AG04450 (cell line): ENCODE measurements around the gene ZDHHC14. TPM values are rescaled to one million over a fixed set of nuclear protein-coding genes. Genes with fewer than 3 reads are reported as not detected.
"Not testable (repeated sequence)": the region's sequence is repeated elsewhere in the genome, so short reads cannot be mapped to it uniquely, and the experiment has no call there.

Experiments used
- CTCF ChIA-PET: fragments of 300-600, 350-600 bp; formaldehyde crosslinking; extraction: SDS; loops from one replicate; lab custom pipeline; 2022; ENCODE audit warnings: antibody characterized with exemption, inconsistent platforms; lab: Charles Lee
- POLR2A ChIA-PET: fragments of 350-600 bp; formaldehyde crosslinking; extraction: SDS; loops from one replicate; lab custom pipeline; 2021; ENCODE audit warnings: antibody characterized with exemption, inconsistent platforms; lab: Yijun Ruan, JAX
- DNase-seq: peaks from one replicate; pipeline ENCODE4 v3.0.0-alpha.2; 2011; ENCODE audit warnings: low read depth, low spot score
- H3K27ac ChIP-seq: one replicate; pipeline ENCODE4 v1.5.1; 2012; ENCODE audit warnings: low read depth, low read length, control low read depth
- H3K27me3 ChIP-seq: one replicate; pipeline ENCODE4 v1.6.0; 2012; ENCODE audit warnings: low read length; ENCODE audit not compliant: control insufficient read depth, insufficient read depth
- H3K4me3 ChIP-seq: 2 replicates; pipeline ENCODE4 v1.5.1; 2011; ENCODE audit warnings: mild to moderate bottlenecking, low read depth, low read length, control low read depth
- H3K9me3 ChIP-seq: 2 replicates; pipeline ENCODE4 v1.5.1; 2012; ENCODE audit warnings: low read length; ENCODE audit not compliant: control insufficient read depth, insufficient read depth
- polyA plus RNA-seq: library from polyadenylated mRNA; depleted of rRNA; stranded (reverse); fragments of >200 nt; gene quantifications from 2 replicates; pipeline ENCODE4 v1.2.3, GENCODE V29; 2011
- TF ChIP-seq, protein P1 (sequence below): IDR thresholded peaks from 2 replicates; pipeline ENCODE4 v1.5.1; 2011; ENCODE audit warnings: low read depth, low read length, control low read depth, inconsistent platforms

ZDHHC14 gene
- polyA plus RNA-seq, 1 experiment: 2.2 TPM

DNA sequence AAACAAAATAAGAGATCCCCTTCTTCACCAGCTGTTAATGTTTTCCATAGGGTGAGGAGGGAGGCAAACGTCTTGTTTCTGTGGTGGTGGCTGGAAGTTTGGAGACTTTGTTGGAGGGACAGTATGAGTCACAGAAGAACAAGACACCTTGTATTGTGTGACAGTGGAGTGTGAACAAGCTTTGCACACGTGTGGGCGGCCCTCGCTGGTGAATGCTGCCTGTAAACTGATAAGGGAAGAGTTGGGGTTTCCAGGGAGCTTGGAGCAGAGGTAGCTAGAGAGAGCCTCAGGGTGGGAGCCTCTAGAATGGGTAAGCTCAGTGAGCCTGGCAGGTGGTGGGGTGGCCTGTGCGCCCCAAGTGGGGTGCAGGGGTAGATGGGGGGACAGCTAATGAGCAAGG lies 78.3 kb downstream of the ZDHHC14 start:
- TF ChIP-seq, protein P1, sequence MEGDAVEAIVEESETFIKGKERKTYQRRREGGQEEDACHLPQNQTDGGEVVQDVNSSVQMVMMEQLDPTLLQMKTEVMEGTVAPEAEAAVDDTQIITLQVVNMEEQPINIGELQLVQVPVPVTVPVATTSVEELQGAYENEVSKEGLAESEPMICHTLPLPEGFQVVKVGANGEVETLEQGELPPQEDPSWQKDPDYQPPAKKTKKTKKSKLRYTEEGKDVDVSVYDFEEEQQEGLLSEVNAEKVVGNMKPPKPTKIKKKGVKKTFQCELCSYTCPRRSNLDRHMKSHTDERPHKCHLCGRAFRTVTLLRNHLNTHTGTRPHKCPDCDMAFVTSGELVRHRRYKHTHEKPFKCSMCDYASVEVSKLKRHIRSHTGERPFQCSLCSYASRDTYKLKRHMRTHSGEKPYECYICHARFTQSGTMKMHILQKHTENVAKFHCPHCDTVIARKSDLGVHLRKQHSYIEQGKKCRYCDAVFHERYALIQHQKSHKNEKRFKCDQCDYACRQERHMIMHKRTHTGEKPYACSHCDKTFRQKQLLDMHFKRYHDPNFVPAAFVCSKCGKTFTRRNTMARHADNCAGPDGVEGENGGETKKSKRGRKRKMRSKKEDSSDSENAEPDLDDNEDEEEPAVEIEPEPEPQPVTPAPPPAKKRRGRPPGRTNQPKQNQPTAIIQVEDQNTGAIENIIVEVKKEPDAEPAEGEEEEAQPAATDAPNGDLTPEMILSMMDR: no peak
- POLR2A ChIA-PET: no interaction called here
- no peak overlapping the region for H3K4me3 ChIP-seq
- DNase-seq: no peak
- no peaks in the 10 kb centered on the region for H3K27me3 ChIP-seq
- H3K27ac ChIP-seq: no peak overlapping the region
- CTCF ChIA-PET: interaction anchor here (1.3 kb wide), 1 partner anchor 209 kb away, joined by 4 read pairs; no protein-coding TSS in a partner anchor
- no peaks in the 10 kb centered on the region for H3K9me3 ChIP-seq

DNA sequence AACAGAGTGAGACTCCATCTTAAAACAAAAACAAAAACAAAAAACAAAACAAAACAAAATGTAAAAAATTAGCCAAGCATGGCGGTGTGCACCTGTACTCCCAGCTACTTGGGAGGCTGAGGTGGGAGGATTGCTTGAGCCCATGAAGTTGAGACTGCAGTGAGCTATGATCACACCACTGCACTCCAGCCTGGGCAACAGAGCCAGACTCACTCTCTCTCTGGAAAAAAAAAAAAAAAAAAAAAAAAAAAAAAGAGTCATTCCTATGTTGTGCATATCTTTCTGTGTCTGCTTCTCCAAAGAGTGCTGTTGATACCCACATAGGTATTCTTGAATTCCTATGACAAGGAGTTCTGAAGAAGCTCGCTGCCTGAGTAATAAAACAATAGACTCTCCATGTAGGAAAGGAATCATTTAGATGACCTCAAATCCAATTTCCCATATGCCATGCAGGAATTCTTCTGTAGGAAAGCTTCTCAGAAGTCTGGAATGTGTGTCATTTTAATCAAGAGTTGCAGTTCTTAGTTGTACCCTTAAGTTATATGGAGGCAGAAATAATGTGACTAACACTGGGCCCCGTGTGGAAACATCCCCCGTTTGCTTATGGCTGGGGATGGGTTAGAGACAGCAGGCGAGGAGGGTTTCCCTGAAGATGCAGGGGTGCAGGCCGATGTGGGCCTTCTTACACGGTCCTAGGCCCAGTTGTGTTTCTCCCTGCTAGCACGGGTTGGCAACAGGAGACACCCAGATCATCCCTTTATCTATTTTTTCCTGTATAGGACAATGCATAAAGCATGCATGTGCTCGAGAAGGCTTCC lies 79.4 kb downstream of the ZDHHC14 start:
- H3K27me3 ChIP-seq: no peaks in the 10 kb centered on the region
- no peaks in the 10 kb centered on the region for H3K9me3 ChIP-seq
- no peak for DNase-seq
- ChIA-PET CTCF (interaction anchor here (1.3 kb wide), 1 partner anchor 208 kb away, joined by 4 read pairs; no protein-coding TSS in a partner anchor), POLR2A (no interaction called here)
- TF ChIP-seq, protein P1: no peak
- peak overlapping the region; percentile 35 for H3K27ac ChIP-seq
- no peak overlapping the region for H3K4me3 ChIP-seq

DNA sequence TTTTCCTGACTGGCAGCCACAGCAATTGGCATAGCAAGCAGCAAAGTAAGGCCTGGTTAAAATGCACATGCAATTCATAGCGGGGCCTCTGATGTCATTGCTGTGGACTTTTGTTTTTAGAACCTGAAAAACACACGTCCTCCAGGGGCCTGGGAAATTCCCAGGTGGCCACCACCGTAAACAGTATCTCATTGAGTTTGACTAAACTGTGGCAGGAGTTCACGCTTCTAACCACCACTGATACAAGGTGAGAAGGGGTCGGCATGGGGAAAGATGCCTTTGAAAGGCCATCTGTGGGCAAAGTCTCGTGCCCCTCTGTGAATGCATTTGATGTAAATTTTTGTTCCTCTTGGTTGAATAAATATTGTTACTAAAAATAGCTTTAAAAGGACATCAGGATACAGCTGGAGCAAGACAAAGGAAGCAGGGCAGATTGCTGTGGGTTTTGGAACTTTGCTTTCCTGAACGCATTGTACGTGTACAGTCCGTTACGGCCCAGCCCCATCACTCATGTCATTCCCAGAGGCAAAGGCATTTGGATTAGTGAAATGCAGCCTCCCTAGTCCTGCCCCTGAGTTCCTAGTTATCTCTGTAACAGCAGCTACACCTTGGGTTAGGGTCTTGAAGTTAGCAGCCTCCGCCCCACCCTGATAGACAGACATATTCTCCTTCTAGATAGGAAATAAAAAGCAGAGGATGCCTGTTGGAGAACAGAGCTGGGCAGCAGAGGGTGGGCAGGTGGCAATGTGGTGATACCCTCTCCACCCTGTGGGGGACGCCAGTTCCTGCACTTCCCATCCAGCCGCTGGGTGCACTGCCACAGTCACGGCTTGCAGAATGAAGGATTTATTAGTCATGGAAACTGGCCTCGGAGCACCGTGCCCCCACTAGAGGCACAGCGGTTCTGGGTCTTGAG lies 80.3 kb downstream of the ZDHHC14 start:
- peak; percentile 34 for DNase-seq
- no peaks in the 10 kb centered on the region for H3K27me3 ChIP-seq
- no peaks in the 10 kb centered on the region for H3K9me3 ChIP-seq
- TF ChIP-seq, protein P1: no peak
- CTCF ChIA-PET: no interaction called here
- peak overlapping the region; percentile 35 for H3K27ac ChIP-seq
- no peak overlapping the region for H3K4me3 ChIP-seq
- POLR2A ChIA-PET: no interaction called here

DNA sequence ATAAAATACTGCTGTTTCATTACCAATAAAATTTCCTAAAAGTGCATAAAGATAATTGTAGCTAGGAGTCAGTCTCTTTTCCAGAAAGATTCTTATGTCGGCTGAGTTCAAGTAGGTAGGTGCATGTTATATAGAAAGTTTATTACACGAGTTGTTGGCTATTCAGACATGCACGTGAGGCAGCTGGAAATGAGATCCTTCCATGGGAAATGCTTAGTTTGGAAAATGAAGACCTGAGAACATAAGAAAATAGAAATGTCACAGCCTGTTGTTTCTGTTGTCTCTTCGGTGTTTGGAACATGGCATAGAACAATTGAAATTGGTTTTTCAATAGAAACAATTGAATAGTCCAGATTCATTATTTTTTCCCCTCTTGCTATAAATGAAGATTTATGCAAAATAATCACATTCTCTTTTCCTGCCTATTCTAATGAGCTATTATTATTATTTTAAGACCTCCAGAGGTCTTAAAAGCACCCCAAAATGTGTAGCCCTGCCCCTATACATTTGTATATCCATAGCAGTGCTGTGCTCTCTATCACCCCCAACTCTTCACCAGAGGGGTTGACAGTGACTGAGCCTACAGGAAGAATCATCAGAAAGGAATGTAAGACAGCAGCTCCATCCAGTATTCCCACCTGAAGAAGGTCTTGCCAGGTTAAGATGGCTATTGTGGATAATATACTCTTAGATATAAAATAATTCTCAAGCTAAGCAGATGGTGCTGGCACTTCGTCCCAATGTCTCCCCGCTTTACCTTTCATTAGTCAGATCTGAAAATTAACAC lies 82.2 kb downstream of the ZDHHC14 start:
- Histone ChIP-seq H3K9me3 (no peaks in the 10 kb centered on the region), H3K27ac (no peak overlapping the region), H3K27me3 (no peaks in the 10 kb centered on the region), H3K4me3 (no peak overlapping the region)
- TF ChIP-seq, protein P1: no peak
- DNase-seq: no peak
- CTCF ChIA-PET: no interaction called here
- POLR2A ChIA-PET: no interaction called here

DNA sequence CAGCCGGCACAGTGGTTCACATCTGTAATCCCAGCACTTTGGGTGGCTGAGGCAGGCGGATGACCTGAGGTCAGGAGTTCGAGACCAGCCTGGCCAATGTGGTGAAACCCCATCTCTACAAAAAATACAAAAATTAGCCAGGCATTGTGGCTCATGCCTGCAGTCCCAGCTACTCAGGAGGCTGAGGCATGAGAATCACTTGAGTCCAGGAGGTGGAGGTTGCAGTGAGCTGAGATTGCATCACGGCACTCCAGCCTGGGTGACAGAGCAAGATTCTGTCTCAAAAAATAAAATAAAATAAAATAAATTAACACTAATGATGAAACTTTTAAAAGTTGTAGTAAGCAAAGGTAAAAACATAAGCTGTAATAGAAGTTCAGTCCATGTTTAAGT lies 82.7 kb downstream of the ZDHHC14 start:
- DNase-seq, H3K9me3 ChIP-seq, H3K4me3 ChIP-seq, H3K27me3 ChIP-seq, H3K27ac ChIP-seq, CTCF ChIA-PET, POLR2A ChIA-PET: not testable (repeated sequence)
